Measurements from ENCODE around the gene RRP36.

RRP36 gene

GRCh38 chr6:43078691-43079090 is 57.3 kb downstream of the RRP36 start:
- H3K4me2 ChIP-seq (ENCODE audit: low read length) = no peak overlapping the region
- H3K79me2 ChIP-seq (ENCODE audit: insufficient read depth, low read length) = no peaks in the 10 kb centered on the region

More at GRCh38 chr6:43078691-43079090, 57.3 kb downstream of the RRP36 start:
- Histone ChIP-seq H2AFZ (ENCODE audit: low read length) (no peak overlapping the region), H3K27me3 (ENCODE audit: insufficient read depth, low read length) (no peaks in the 10 kb centered on the region), H3K4me1 (ENCODE audit: insufficient read depth, low read length, severe bottlenecking) (peaks cover 8% of the 10 kb centered on the region), H3K9me2 (ENCODE audit: low read depth, low read length) (no peaks in the 10 kb centered on the region), H3F3A (ENCODE audit: insufficient read depth, low read length) (no peaks in the 10 kb centered on the region), H3K9ac (ENCODE audit: low read length) (no peak overlapping the region), H3K4me3 (ENCODE audit: low read depth, low read length, poor library complexity, severe bottlenecking) (no peak overlapping the region), H3K27ac (ENCODE audit: low read depth, low read length, poor library complexity, severe bottlenecking) (no peak overlapping the region), H4K20me1 (ENCODE audit: insufficient read depth, low read length) (no peaks in the 10 kb centered on the region), H3K36me3 (ENCODE audit: insufficient read depth, low read length) (no peaks in the 10 kb centered on the region), H3K9me3 (ENCODE audit: low read length) (no peaks in the 10 kb centered on the region)
- TF ChIP-seq, protein P1, sequence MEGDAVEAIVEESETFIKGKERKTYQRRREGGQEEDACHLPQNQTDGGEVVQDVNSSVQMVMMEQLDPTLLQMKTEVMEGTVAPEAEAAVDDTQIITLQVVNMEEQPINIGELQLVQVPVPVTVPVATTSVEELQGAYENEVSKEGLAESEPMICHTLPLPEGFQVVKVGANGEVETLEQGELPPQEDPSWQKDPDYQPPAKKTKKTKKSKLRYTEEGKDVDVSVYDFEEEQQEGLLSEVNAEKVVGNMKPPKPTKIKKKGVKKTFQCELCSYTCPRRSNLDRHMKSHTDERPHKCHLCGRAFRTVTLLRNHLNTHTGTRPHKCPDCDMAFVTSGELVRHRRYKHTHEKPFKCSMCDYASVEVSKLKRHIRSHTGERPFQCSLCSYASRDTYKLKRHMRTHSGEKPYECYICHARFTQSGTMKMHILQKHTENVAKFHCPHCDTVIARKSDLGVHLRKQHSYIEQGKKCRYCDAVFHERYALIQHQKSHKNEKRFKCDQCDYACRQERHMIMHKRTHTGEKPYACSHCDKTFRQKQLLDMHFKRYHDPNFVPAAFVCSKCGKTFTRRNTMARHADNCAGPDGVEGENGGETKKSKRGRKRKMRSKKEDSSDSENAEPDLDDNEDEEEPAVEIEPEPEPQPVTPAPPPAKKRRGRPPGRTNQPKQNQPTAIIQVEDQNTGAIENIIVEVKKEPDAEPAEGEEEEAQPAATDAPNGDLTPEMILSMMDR (IDR thresholded peaks at IDR 0.05; ENCODE audit: low read length) = no peak
- no peak for TF ChIP-seq EZH2 (IDR thresholded peaks at IDR 0.05; ENCODE audit: borderline replicate concordance, low read length)

Measured in OCI-LY1 (cell line).